Measurements from ENCODE around the gene HTRA3.

DNA sequence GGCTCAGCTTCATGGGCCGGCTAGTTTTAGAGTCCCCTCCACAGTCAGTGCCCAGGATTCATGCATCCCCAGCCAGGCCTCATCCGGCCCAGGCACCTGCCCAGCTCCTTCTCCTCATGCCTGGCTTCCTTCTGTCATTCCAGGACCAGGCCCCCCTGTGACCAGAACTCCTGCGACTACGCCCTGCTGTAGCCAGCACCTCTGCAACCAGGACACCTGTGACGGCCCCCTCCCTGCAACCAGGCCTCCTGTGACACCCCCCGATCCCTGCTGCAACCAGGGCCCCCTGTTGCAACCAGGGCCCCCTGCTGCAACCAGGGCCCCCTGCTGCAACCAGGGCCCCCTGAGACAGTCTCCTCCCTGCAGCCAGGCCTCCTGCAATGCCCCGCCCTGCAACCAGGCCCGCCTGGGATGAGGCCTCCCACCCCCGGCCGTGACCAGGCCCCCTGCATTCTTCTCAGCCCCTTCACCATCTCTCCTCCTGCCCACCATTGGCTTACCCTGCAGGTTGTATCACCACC lies 46.8 kb downstream of the HTRA3 start:
- TF ChIP-seq, protein P1, sequence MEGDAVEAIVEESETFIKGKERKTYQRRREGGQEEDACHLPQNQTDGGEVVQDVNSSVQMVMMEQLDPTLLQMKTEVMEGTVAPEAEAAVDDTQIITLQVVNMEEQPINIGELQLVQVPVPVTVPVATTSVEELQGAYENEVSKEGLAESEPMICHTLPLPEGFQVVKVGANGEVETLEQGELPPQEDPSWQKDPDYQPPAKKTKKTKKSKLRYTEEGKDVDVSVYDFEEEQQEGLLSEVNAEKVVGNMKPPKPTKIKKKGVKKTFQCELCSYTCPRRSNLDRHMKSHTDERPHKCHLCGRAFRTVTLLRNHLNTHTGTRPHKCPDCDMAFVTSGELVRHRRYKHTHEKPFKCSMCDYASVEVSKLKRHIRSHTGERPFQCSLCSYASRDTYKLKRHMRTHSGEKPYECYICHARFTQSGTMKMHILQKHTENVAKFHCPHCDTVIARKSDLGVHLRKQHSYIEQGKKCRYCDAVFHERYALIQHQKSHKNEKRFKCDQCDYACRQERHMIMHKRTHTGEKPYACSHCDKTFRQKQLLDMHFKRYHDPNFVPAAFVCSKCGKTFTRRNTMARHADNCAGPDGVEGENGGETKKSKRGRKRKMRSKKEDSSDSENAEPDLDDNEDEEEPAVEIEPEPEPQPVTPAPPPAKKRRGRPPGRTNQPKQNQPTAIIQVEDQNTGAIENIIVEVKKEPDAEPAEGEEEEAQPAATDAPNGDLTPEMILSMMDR (IDR thresholded peaks at IDR 0.05; ENCODE audit: insufficient read depth, low read length) = no peak
- TF ChIP-seq, protein P2, sequence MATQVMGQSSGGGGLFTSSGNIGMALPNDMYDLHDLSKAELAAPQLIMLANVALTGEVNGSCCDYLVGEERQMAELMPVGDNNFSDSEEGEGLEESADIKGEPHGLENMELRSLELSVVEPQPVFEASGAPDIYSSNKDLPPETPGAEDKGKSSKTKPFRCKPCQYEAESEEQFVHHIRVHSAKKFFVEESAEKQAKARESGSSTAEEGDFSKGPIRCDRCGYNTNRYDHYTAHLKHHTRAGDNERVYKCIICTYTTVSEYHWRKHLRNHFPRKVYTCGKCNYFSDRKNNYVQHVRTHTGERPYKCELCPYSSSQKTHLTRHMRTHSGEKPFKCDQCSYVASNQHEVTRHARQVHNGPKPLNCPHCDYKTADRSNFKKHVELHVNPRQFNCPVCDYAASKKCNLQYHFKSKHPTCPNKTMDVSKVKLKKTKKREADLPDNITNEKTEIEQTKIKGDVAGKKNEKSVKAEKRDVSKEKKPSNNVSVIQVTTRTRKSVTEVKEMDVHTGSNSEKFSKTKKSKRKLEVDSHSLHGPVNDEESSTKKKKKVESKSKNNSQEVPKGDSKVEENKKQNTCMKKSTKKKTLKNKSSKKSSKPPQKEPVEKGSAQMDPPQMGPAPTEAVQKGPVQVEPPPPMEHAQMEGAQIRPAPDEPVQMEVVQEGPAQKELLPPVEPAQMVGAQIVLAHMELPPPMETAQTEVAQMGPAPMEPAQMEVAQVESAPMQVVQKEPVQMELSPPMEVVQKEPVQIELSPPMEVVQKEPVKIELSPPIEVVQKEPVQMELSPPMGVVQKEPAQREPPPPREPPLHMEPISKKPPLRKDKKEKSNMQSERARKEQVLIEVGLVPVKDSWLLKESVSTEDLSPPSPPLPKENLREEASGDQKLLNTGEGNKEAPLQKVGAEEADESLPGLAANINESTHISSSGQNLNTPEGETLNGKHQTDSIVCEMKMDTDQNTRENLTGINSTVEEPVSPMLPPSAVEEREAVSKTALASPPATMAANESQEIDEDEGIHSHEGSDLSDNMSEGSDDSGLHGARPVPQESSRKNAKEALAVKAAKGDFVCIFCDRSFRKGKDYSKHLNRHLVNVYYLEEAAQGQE (IDR thresholded peaks at IDR 0.05; ENCODE audit: insufficient replicate concordance, low read depth) = no peak
- TF ChIP-seq POLR2AphosphoS5 (IDR thresholded peaks at IDR 0.05; ENCODE audit: low read depth) = no peak
